HepG2 (cell line): Measurements from ENCODE around the gene CLIP2. TPM values are rescaled to one million over a fixed set of nuclear protein-coding genes. Genes with fewer than 3 reads are reported as not detected.

Source experiments
- DNMT3B ChIP-seq: conservative IDR thresholded peaks from 2 replicates; pipeline ENCODE4 v1.6.1; 2016; ENCODE audit warnings: missing biosample characterization, control low read depth
- DZIP1 ChIP-seq: sonication (generic); formaldehyde crosslinking; IDR thresholded peaks from 2 replicates; pipeline ENCODE4 v1.5.0; 2020; ENCODE audit warnings: mild to moderate bottlenecking, missing genetic modification reagents
- FIP1L1 ChIP-seq: fragments of 200-400 bp; formaldehyde crosslinking; IDR thresholded peaks from 2 replicates; pipeline ENCODE4 v1.6.1; 2018; ENCODE audit warnings: low read depth, mild to moderate bottlenecking, low read length, moderate library complexity, borderline replicate concordance; ENCODE audit not compliant: insufficient read depth
- LRRFIP1 ChIP-seq: sonication (generic); formaldehyde crosslinking; conservative IDR thresholded peaks from 2 replicates; pipeline ENCODE4 v1.4.0; 2020; ENCODE audit warnings: missing genetic modification reagents
- NFATC3 ChIP-seq: sonication (generic); formaldehyde crosslinking; IDR thresholded peaks from 2 replicates; pipeline ENCODE4 v1.5.1; 2020; ENCODE audit warnings: mild to moderate bottlenecking, missing genetic modification reagents
- PBX3 ChIP-seq: sonication (generic); formaldehyde crosslinking; IDR thresholded peaks from 2 replicates; pipeline ENCODE4 v1.8.1; 2023; ENCODE audit warnings: missing genetic modification reagents, inconsistent platforms, borderline replicate concordance
- PPARG ChIP-seq: conservative IDR thresholded peaks from 2 replicates; pipeline ENCODE4 v1.6.1; 2016; ENCODE audit warnings: missing biosample characterization, missing genetic modification reagents
- SALL1 ChIP-seq: sonication (generic); formaldehyde crosslinking; IDR thresholded peaks from 2 replicates; pipeline ENCODE4 v1.8.0; 2022; ENCODE audit warnings: mild to moderate bottlenecking, missing genetic modification reagents
- SMAD9 ChIP-seq: sonication (generic); formaldehyde crosslinking; IDR thresholded peaks from 2 replicates; pipeline ENCODE4 v1.5.1; 2020; ENCODE audit warnings: mild to moderate bottlenecking, missing genetic modification reagents
- SNAPC2 ChIP-seq: sonication (generic); formaldehyde crosslinking; IDR thresholded peaks from 2 replicates; pipeline ENCODE4 v1.8.1; 2022; ENCODE audit warnings: mild to moderate bottlenecking, missing genetic modification reagents
- SNAPC4 ChIP-seq: sonication (generic); formaldehyde crosslinking; IDR thresholded peaks from 2 replicates; pipeline ENCODE4 v1.4.0; 2020; ENCODE audit warnings: mild to moderate bottlenecking, missing genetic modification reagents
- SNRNP70 ChIP-seq: fragments of 200-400 bp; formaldehyde crosslinking; IDR thresholded peaks from 2 replicates; pipeline ENCODE4 v1.6.1; 2017; ENCODE audit warnings: mild to moderate bottlenecking, low read depth, low read length, moderate library complexity
- TRAFD1 ChIP-seq: sonication (generic); formaldehyde crosslinking; IDR thresholded peaks from 2 replicates; pipeline ENCODE4 v1.5.1; 2020; ENCODE audit warnings: missing genetic modification reagents, mild to moderate bottlenecking, borderline replicate concordance
- U2AF2 ChIP-seq: fragments of 200-400 bp; formaldehyde crosslinking; IDR thresholded peaks from 2 replicates; pipeline ENCODE4 v1.6.1; 2017; ENCODE audit warnings: low read depth, mild to moderate bottlenecking, low read length
- ZNF670 ChIP-seq: sonication (generic); formaldehyde crosslinking; IDR thresholded peaks from 2 replicates; pipeline ENCODE4 v1.8.0; 2022; ENCODE audit warnings: mild to moderate bottlenecking, missing genetic modification reagents, borderline replicate concordance
- polyA plus RNA-seq, 8 experiments: library from polyadenylated mRNA; depleted of rRNA in 3 of 8; stranded (reverse) in 7 of 8; unstranded in 1 of 8; fragments of >200 nt; fragmentation: Illumina TruSeq in 4 of 8; extraction: Trizol in 4 of 8; gene quantifications; 2 replicates each; pipeline versions ENCODE4 v1.2.1 to v1.2.3, GENCODE V29; 2011 to 2016; ENCODE audit warnings: low read depth in 4 of 8, missing spikeins in 1 of 8, mixed read lengths in 1 of 8; ENCODE audit not compliant: insufficient read depth in 1 of 8
- total RNA-seq, 5 experiments: library from RNA; depleted of rRNA; stranded (reverse); fragments of >200 nt; fragmentation: Illumina TruSeq; extraction: Trizol; gene quantifications; 2 replicates each; pipeline ENCODE4 v1.2.3, GENCODE V29; 2016; ENCODE audit warnings: low read depth in 1 of 5

Gene CLIP2
- total and polyA plus RNA-seq, 2 of the 13 experiments (the other 11 are each of a cell fraction or from before 2014, with no cell fraction given) = 6.5 to 17.4 TPM

GRCh38 chr7:74453322-74454011, 164.3 kb downstream of the CLIP2 start, which contains the start of gene GTF2IRD1 (continued):
- TF ChIP-seq TRAFD1 (CRISPR knock-in tag) = no peak
- TF ChIP-seq PPARG (CRISPR knock-in tag) = 0 out of 2 replicates have a peak, but pooled peaks have one; percentile 42
- TF ChIP-seq FIP1L1 = no peak
- no peak for TF ChIP-seq SNAPC2
- no peak for TF ChIP-seq DZIP1 (CRISPR knock-in tag)
- TF ChIP-seq ZNF670 (CRISPR knock-in tag) = no peak
- TF ChIP-seq U2AF2 = no peak
- TF ChIP-seq SNAPC4 (CRISPR knock-in tag) = no peak
- no peak for TF ChIP-seq SNRNP70
- no peak; the same call in 1 of the 2 replicates for TF ChIP-seq SALL1 (CRISPR knock-in tag)
- no peak for TF ChIP-seq LRRFIP1 (CRISPR knock-in tag)
- TF ChIP-seq DNMT3B (CRISPR knock-in tag) = no peak
- no peak for TF ChIP-seq PBX3 (CRISPR knock-in tag)
- no peak for TF ChIP-seq SMAD9 (CRISPR knock-in tag)
- no peak for TF ChIP-seq NFATC3
